ENCODE data around the gene RHOT2.

RHOT2 gene

DNA sequence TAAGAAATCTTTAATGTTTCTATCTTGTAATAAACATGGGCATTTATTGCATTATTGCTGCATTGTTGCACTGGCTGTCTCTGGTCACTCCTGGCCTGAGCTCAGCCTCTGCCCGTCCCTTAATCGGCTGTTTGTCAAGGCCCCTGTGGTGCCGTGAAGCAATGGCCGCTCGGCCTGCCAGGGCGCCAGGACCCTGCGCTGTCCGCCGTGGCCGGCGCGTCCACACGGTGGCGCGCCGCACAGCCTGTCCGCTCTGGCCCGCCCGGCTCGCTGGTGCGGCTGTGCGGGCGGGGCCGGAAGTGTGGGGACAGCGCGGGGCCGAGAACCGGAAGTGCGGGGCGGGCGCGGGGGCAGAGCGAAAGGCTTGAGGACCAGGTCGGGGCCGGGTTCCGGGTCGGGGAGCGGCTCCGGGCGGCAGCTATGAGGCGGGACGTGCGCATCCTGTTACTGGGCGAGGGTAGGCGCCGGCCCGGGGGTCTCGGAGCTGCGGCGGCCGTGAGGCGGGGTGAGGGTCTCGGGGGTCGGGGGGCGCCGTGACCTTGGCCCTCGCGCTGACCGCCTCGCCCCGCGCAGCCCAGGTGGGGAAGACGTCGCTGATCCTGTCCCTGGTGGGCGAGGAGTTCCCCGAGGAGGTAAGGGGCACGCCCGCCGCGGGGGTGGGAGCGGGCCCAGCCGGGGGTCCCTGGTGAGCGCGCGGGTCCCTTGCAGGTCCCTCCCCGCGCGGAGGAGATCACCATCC is at the start of gene RHOT2:
TSS of gene RHOT2 (plus strand) at position 353 of the 739 bp plus-strand sequence. CDS start at position 421, 68 bp downstream.
- DNase-seq, result peak; percentile 65

DNA sequence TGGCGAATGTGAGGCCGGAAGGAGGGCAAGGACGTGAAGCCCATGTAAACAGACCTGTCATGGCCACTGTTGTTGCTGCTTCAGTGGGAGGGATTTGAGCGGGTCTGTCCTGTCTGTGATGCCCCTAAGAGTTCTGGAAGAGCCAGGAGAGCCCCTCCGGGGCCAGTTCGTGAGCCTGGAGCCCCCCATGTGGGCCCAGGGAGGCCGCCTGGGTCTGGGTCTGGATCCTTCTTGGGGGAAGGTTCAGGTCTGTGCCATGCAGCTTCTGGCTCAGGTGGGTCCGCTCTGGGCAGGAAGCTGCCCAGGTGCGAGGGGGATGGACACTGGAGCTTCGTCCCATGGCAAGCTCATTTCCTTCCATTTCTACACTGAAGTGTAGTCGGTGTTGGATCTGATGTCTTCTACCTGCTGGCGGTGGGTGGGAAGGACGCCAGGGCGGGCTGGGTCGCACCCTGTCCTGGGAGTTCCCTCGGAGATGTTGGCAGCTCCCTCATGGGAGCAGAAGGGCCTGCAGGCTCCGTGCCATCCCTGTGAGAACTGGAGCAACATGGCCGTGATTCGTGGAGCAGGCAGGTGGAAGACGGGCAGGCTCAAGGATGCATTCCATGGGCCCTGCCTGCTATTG is 48.3 kb upstream of the RHOT2 start:
- no peak for DNase-seq

DNA sequence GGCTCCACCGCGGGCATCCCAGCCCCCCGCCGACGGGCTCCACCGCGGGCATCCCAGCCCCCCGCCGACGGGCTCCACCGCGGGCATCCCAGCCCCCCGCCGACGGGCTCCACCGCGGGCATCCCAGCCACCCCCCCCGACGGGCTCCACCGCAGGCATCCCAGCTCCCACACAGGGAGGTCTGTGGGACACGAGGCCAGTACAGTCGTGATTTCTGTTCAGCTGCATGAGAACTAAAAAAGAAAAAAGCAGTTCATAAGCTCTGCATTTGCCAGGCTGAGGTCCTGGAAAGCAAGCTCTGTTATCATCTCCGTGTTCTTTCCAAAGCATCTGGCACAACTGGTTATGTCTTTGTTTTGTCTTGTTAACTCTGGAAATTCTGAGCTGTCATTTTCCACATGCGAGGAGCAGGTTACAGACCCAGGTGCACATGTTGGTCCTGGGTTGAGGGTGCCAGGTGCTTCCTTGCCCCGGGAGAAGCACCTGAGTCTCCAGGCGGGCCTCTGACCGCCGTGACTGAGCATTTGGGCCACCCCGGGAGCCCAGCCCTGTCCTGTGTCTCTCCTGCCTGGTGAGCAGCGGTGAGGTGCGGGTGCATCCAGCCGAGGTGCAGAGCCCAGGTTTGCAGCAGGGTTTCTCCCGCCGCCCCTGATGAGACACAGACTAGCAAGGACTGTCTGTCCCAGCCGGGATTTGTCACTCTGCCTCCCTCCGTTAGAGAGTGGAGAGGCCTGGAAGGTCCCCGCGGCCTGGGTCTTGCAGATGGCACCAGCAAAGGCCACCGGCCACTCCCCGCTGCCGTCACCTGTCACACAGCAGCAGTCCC is 47.0 kb upstream of the RHOT2 start:
- DNase-seq, result no peak

DNA sequence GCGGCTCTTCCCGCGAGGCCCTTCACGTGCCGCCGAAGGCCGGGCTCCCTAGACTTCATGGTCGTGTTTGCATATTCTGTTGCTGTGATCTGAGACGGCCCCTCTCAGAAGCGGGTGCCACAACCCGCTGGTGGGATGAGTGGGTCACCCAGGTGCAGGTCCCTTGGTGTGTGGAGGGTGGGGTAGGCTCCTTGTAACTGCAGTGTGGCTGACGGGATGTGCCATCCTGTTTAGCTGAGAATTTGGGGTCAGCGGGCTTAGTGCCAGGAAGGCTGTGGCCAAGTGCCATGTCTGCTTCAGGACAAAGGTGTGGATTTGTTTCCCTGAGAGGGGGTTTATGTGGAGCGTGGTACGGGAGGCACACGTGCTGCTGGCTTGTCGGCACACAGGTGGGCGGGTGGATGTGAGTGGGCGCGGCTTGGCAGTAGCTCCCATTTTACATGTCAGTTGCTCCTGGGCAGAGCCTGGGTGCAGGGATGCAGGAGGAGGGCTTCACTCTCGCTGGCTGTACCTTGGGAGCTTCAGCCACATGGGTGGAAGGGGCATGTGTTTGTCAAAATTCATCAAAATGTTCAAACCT is 46.3 kb upstream of the RHOT2 start:
- no peak for DNase-seq

DNA sequence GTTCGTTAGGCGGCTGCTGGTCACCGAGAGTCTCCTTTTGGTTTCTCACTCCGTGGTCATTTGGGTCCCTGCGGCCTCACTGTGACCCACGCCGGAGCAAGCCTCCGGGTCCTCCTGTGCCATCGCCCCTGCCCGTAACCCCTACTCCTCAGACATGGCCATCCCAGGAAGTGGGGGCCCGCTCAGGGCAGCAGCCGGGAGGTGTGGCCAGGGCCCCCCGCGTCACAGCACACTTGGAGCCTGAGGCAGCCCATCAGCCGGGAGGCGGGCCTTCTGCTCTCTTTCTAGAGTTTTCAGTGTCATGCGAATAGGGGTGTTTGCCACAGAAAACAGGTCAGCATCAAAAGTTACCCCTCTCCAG is 45.0 kb upstream of the RHOT2 start:
- no peak for DNase-seq

DNA sequence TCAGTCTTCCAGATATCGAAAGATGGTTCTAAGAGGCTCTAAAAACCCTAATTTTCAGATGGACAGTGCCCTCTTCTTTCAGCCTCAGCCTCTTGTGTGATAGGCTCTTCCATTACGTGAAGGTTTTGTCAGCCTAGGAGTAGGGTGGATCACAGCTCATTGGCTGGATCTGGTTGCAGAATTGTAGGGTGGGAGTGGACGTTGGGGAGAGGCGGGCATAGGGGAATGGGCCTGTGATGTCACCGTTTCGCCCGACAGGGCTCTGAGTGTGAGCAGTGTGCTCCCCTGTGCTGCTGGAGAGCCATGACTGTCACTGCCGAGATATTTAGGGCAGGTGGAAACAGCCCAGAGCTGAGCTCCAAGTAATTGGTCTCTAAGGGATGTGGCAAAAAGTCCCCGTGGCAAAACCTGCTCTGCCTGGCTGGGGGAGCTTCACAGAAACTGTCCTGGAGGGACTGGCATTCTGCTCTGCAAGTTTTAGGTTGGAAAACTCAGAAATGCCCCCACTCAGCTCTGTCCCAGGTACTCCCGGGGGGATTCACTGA is 43.3 kb upstream of the RHOT2 start:
- DNase-seq, result no peak

DNA sequence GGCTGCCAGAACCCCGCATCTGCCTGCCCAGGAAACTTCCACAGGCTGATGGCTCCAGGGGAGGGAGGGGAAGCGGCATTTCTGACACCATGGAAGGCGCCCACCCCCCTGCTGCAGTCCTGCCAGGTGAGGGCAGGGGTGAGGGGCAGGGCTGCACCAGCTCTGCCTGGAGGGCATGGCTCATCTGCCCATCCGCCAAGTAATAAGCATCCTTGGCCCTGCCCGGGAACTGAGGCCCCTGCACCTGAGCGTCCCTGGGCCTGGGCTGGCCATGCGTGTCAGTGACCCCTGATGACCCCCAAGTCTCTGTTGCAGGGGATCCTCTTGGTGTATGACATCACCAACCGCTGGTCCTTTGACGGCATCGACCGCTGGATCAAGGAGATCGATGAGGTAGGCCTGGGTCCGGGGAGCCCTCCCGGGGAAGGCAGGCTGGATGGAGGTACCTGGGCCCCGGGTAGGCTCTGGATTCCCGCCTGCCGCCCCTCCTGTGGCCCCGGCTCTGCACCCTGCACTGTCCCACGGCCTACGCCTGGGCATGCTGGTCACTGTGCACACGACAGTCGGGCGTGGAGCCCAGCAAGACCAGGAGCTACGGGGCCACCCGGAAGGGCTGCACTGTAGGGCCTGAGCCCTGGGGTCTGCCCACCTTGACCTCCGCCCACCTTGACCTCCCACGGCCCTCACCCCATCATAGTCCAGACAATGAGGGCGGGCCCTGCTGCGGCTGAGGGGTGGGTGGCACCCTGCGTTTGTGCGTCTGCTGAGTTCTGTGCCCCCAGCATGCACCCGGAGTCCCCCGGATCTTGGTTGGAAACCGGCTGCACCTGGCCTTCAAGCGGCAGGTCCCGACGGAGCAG is 42.6 kb upstream of the RHOT2 start:
- DNase-seq, result no peak

DNA sequence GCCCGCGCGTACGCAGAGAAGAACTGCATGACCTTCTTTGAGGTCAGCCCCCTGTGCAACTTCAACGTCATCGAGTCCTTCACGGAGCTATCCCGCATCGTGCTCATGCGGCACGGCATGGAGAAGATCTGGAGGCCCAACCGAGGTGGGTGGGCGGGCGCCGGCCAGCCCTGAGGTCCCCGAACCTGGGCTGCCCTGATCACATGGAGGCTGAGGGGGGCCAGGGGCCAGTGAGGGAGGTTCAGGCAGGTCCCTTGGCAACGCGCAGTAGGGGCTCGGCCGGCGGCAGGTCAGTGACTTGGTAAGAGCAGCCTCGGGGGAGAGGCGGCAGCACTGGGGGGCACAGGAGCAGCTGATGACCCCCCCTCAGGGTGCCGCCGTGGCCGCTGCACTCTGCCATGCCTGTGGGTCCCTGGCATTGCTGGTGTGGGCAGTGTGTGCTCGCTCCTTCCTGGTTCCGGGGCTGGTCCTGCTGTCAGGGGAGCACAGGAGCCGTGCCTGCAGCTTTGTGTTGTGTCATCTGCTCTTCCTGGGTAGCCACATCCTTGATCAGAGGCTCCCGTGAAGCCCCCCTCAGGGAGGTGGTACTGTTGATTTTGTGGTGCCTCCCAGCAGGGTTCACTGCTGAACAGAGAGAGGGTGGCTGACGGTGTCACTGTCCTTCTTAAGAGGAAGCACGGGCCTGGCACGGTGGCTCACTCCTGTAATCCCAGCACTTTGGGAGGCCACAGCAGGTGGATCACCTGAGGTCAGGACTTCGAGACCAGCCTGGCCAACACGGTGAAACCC is 41.8 kb upstream of the RHOT2 start:
- no peak for DNase-seq

DNA sequence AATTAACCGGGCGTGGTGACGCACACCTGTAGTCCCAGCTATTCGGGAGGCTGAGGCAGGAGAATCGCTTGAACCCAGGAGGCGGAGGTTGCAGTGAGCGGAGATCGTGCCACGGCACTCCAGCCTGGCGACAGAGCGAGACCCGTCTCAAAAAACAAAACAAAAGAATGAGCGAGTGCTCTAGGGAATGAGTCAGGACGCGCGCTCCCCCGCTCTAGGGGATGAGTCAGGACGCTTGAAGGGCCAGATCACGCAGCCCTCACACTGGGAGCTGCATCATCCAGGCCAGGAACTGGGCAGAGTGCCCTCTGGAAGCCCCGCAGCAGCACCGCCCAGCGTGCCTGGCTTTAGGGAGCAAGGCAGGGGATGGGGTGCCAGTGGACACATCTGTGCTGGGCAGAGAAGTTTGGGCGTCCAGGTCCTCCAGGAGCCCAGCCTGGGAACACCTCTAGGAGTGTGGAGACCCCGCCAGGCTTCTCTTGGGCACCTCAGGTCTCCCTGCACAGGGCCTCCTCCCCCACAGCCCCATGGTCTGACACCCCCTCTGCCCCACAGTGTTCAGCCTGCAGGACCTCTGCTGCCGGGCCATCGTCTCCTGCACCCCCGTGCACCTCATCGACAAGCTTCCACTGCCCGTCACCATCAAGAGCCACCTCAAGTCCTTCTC is 41.0 kb upstream of the RHOT2 start:
- DNase-seq, result no peak

DNA sequence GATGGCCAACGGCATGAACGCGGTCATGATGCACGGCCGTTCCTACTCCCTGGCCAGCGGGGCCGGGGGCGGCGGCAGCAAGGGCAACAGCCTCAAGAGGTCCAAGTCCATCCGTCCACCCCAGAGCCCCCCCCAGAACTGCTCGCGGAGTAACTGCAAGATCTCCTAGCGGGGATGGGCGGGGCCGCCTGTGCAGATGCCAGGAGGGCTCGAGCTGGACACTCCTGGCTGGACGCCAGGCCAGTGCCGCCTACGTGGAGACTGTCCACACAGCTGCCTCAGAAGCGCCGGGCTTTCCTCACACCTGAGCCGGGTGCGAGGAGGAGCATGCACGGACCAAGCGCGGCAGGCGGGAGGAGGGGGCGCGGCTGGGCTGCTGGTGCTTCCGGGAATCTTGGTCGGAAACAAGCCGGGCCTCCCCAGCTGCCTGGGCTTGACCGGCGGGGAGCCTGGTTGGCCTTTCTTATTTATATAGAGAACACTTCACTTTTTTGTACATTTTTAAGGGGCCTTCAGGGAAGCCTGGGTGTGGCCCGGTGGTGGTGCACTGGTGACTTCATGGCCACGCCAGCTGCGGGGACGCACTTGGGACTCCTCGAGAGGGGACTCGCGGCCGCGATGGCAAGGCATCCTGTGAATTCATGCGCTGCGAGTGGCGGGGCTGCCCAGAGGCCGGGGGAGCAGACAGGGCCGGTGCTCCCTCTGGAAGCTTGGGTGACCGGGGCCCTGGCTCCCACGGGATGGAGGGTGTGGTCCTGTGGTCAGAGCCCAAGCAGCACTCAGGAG is 40.3 kb upstream of the RHOT2 start:
- DNase-seq, result no peak

DNA sequence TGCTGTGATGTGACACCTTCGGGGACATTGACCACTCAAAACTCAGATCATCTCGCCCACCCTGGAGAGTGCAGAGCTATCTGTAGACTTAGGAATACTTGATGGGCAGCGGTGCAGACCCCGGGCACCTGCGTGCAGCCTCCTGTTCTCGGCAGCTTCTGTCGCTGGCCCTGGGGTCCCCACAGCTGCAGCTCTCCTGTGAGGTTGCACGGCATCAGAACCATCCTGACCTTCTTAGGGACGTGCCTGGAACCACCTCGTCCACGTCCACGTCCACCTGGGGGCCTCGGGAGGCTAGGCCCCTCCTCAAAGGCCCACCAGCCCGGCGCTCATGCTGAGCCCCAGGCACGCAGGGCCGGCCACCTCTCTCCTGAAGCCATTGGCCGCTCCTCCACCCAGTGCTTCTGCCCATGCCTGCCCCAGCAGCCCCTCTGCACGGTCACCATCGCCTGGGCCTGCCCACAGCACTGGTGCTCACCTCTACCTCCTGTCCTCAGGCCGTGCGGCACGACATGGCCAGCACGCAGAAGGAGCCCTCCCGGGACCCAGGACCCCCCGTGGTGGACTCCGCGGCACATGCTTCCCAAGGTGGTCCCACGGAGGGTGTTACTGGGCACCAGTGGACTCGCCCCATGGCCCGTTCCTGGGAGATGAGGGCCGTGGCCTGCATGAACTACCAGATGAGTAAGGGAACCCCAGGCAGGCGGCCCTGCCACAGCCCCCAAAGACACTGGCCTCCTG is 39.4 kb upstream of the RHOT2 start:
- no peak for DNase-seq

DNA sequence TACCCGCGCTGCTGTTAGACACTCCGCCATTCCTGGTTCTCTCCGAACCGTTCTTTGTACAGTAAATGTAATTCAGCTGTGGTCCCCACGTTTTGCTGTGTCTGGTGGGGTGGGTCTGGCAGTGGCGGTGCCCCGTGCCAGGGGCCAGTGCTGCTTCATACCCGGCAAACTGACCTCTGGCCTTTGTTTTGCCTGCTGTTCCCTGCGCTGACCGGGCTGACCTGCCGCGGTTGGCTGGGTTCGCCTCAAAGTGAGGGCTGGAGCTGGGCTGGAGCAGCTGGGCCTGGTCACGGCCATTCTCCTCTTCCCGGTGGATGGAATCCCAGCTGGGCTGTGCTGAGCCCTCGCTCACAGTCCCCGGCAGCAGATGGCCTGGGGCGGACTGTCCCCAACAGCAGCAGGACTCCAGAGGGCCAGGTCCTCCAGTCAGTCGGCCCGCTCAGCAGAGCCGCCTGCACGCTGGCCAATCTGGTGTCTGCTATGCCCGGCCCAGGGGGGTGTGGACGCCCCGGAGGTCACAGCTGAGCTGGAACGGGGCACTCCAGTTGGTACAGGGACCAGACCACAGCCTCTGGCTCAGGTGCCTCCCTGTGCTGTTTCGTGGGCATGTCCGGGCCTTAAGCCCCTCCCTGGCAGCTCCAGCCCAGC is 38.6 kb upstream of the RHOT2 start:
- DNase-seq, result no peak

DNA sequence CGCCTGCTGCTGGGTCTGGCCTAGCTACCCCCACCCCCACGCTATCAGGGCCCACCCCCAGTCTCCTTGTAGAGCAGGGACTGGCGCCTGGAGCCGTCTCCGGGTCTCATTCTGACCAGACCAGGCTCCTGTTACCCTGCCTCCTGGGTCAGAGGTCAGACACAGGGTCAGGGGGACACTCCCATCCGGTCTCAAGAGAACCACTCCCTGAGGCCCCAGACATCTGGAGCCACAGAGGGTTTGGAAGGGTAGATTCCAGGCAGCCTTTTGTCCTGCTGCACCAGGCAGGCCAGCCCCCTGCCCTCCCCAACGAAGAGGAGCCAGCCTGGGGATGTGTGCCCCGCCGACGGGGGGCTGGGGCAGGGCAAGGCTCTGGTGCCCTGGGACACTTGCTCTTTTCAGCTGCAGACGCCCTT is 38.1 kb upstream of the RHOT2 start:
- DNase-seq, result no peak

DNA sequence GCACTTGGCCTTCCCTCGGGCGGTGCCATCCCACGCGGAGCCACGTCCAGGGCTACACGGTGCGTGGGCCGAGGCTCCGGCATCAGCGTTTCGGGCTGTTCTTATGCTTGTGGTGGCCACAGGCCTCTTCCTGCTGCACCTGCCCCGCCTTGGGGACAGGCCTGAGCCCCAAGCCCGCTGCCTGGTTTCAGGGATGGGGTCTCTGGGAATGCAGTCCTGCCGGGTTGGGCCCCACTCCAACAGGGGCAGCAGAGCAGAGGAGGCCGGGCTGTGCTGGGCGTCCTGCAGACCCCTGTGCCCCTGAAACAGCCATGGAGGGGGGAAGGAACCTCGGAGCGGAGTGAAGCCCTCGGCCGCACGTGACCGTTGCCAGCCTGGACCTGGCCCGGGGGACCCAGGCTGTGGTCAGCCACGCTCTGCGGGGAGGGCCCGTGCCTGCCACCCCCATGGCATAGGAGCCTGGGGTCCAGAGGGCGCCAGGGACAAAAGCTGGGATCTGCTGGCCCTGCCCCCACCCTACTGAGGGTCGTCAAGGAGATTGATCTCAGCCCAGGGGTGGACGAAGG is 37.6 kb upstream of the RHOT2 start:
- DNase-seq, result no peak

DNA sequence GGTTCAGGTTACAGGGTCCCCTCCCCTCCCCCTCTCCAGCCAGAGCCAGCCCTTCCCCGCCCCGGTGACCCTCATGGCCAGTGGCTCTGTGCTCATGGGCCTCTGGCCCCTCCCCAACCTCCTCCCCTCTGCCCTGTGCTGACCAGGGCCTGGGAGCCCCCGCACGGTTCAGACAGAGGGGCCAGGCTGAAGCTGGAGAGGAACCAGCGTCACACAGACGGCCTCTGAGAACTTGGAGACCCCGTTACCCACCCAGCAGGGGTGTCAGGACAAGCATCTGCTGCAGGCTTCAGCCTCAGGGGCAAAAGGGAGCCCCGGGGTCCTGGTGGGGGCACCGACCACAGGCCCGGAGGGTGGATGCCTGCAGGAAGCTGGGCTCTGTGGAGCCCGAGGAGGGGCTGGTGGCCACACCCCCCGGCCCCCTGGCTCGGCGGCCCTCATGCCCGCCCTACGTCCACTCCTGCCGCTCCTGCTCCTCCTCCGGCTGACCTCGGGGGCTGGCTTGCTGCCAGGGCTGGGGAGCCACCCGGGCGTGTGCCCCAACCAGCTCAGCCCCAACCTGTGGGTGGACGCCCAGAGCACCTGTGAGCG is 37.0 kb upstream of the RHOT2 start, which contains the start of gene WFIKKN1:
TSS of gene WFIKKN1 (plus strand) at position 171 of the 591 bp plus-strand sequence. CDS start at position 440, 269 bp downstream.
- no peak for DNase-seq

DNA sequence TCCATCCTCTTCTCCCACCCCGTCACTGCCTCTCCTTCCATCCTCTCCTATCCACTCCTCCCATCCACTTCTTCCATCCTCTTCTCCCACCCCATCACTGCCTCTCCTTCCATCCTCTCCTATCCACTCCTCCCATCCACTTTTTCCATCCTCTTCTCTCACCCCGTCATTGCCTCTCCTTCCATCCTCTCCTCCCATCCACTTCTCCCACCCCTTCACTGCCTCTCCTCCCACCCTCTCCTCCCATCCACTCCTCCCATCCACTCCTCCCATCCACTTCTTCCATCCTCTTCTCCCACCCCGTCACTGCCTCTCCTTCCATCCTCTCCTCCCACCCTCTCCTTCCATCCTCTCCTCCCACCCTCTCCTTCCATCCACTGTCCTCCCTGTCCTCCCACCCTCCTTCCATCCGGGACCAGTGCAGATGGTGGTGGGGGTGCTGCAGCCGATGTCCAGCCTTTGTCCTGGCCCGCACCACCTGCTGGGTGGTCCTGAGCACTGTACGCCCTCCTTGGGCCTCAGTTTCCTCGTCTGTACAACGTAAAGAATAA is 36.0 kb upstream of the RHOT2 start:
- no peak for DNase-seq

Data from GF-D8 (cell line).